CD4-positive, alpha-beta T cell treated with Interleukin-4 for 4 hours (primary cell): ENCODE data around the gene RPA1.

ENCODE experiments used
- DNase-seq: peaks from one replicate; pipeline ENCODE4 v3.0.0-alpha.2; 2020

RPA1 gene

DNA sequence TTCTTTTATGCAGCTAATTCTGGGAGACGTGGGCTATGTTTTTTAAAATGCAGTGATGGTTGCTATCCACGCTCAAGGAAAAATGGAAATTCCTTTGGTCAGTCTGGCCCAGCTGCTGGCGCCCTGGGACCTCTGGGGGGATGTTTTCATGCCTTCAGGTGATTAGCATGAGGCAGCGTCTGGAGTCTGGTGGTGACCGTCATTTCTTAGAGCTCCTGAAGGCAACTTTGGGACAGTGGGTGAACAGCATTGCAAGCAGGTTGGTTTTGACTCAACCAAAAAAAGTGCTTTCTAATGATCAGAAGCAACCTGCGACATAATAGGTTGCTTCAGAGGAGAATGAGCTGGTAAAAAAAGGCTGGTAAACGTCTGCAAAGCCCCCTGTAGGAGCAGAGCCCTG is 82.3 kb downstream of the RPA1 start:
- DNase-seq, result no peak

DNA sequence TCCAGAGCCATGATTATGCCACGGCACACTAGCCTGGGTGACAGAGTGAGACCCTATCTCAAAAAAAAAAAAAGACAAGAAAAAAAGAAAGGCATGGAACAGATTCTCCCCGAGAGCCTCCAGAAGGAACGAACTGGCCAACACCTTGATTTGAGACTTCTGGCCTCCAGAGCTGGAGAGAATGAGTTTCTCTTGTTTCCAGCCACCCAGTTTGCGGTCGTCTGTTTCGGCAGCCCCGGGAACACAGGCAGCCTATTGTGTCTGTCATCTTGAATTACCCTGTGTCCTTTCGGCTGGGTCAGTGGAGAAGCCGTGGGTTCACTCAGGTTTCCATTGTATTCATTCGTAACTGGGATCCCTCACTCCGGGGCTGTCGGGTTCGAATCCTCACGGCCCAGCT is 83.9 kb downstream of the RPA1 start:
- no peak for DNase-seq

DNA sequence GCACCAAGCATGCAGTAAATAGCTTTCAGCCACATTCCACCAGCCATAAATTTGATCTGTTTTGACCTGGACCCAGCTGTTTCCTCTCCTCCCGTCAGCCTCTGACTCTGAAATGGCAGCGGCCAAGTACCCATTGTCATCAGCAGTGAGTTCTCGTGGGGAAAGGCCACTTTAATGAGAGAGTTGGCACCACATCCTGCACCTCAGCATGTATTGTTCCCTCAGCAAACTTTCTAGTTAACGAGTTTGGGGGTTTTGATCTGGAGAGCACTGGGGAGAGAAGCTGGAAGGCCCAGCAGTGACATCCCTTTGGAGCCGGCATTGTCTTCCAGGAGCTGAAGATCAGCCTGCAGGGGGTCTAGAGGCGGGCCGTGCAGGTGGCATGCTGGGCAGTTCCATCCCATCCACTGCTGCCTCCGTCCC is 84.9 kb downstream of the RPA1 start:
- DNase-seq, result no peak

DNA sequence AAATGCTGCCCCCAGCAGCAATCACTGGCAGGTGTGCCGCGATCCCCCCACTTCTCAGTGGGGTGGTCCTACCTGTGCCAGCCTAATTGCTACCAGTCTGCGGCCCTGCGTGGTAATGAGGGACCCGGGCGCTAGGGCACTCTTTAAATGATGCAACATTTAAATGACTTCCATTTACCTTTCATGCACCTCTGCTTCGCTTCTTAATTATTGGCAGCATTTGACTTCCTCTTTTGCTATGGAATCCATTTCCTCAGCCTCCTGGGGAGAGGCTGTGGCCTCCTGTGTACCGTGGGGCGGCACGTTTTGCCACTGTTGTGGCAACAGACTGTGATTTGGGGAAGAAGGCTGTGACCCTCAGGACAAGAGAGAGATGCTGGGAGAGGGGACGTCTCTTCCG is 86.1 kb downstream of the RPA1 start:
- no peak for DNase-seq

DNA sequence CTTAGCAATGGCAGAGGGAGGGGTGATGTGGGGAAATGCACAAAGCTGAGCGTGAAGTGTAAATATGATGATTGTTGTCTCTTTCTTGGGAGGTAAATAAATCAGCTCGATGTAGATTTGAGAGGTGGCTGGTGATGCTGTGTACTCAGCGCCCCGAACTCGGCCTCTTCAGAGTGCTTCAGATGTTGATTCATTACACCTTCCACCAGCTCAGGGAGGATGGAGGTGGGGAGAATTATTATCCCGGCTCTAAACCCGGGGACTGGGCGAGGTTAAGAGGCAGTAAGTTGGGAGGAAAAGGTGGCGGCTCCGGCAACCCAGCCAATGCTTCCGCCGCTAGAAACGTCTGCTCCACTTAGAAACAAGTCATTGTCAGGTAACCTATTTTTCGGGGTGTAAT is 86.5 kb downstream of the RPA1 start:
- no peak for DNase-seq

DNA sequence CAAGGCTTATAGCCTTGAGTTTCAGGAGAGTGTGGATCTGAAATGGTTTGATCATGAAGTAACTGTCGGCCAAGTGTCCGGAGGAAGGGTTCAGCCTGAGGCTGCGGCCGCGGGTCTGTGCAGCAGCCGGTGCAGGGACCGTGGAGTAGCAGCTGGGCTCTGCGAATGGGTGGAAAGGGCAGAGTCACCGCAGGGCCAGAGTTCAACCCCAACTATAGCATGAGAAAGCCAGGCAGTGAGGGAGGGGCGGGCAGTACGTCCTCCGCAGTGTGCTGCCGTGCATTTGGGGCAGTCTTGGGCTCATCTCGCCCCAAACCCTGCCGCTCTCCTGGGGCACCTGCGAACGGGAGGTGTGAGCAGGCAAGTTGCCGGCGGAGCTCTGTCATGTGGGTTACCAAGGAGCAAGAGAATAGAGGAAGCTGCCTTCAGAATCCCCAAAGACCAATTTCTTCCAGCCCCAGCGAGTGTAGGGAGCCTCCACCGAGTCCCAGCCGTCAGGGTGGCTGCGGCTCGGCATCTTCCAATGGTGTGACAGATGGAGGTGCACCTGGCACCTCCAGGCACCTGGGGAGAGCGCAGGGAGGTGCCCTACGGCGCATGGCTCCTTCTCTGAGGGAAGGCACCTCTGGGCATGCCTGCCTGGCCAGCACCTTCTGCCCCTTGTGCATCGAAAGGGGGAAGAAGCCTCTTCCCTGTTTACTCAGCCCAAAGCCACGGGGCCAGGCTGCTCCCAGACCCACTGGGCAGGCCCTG is 87.3 kb downstream of the RPA1 start:
- DNase-seq, result no peak

DNA sequence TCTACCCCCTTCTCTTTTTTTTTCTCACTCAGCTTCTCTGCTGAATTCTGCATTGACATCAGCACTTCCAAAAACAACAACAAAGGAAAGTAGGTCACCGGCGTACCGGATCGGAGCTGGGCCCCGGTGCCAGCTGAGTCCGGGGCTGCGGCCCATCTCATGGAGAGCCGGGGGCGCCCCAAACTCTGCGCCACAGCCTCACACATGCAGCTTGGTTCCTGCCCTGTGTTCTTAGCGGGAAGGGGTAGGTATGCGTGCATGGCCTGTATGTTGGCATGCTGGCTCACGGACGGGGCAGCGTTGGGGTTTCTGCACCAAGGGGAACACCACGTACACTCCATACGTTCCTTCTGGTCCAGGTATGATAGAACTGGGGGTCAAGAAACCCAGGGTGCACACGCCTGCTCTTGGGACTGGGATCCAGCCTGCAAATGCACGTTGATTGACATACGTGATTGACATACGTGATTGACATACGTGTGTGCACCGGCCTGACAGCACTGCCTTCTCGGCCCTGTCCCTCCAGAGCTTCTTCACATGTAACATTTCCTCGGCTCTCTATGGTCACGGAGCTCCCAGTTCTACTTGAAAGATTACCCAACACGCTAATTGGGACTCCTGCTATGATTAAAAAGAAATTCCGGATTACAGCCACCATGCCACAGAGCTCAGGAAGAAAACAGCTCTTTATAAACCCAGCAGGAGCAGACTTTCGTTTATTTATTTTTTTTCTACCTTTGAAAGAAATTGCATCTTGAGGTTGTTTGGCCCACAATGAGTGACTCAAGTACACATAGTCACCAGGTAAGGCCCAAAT is 88.7 kb downstream of the RPA1 start:
- no peak for DNase-seq

DNA sequence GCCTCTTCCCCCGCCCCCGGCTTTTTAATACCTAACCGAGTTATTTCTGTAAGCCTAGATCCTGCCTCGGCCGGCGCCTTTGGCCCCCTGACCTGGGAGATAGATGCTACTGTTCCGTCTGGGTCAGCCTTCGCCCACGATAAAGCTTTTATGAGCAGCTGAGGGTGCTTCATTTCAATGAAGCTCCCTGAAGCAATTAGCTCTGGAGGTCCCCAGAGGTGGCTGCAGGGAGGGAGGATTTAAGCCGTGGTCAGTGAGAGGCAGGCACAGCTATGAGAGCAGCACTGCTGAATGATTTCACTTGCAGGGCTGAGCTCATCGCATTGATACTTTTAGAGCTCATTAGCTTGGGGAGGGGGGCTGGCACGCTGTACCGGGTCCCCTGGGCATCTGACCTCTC is 89.4 kb downstream of the RPA1 start:
- no peak for DNase-seq

DNA sequence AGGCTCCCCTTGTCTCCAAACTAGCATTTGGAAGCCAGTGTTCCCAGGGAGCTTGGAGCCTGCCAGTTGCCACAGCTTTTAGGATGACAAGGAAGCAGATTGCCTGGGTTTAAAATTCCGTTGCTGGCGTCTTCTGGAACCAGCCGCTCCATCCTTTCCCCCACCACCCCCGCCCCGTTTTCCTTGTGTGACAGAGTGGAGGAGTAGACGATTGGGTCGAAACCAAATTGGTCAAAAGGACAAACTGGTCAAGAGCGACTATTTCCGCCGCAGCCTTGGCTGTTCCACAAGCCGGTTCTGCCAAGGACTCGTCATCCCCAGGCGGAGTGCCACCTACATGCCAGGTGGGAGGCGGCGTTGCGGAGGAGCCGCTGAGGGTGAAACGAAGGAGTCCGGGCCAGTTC is 91.1 kb downstream of the RPA1 start:
- DNase-seq, result no peak

DNA sequence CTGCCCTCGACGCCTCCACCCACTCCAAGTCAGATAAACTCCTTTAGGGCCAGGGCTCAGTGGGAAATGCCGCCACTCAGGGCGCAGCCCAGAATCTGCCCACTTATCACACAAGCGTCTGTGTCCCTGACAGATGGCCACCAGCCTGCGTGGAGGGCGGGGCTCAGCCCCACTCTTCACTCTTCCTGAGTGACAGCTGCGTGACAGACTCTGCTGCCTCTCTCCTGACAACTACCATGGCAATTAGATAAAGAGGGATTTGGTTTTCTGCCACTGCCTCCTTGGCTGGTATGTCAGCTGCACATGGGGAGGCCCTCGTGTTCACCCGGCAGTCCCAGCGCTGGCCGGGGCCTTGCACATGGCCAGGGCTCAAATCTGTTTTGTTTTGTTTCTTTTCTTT is 99.2 kb downstream of the RPA1 start:
- no peak for DNase-seq

DNA sequence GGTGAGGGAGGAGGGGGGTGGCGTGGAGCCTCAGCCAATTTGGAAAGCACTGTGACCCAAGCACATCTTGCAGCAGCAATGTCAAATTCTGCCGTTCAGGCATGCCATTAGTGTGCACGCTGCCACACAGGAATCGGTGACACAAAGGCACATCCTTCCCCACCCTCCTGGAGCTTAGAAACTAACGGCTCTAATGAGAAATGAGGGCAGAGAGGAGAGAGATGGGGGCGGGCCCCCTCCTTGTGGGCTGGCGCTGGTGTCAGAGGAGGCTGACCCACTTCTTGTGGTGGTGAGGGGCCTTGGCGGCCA is 100.5 kb downstream of the RPA1 start:
- DNase-seq, result no peak

DNA sequence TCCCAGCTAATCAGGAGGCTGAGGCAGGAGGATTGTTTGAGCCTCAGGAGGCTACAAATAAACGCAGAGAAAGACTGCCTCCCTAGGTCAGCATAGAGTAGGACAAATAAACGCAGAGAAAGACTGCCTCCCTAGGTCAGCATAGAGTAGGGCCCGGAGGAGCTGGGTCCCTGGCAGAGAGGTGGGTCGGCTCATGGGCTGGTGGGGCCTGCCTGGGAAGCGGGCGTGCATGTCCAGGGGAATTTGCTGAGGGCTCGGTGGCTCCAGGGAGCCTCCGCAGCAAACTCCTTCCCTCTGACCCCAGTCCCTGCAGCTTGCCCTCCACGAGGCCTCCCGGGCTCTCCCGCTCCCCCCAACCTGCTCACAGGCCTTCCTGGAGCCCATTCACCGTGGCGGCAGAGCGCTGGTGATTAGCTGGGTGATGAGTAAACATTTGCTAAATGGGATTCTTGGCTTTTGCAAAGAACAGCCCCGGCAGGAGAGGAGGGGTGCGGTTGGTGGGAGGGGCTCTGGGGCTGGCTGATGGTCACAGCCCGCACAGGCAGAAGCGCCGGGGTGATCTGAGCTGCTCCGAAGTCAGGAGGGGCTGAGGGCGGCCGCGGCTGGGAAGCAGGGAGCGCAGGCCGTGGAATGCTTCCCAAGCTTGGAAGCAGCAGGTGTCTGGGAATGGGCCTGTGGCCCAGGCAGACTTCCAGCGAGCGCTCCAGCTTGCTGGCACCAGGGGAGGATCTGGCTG is 102.2 kb downstream of the RPA1 start:
- DNase-seq, result no peak

DNA sequence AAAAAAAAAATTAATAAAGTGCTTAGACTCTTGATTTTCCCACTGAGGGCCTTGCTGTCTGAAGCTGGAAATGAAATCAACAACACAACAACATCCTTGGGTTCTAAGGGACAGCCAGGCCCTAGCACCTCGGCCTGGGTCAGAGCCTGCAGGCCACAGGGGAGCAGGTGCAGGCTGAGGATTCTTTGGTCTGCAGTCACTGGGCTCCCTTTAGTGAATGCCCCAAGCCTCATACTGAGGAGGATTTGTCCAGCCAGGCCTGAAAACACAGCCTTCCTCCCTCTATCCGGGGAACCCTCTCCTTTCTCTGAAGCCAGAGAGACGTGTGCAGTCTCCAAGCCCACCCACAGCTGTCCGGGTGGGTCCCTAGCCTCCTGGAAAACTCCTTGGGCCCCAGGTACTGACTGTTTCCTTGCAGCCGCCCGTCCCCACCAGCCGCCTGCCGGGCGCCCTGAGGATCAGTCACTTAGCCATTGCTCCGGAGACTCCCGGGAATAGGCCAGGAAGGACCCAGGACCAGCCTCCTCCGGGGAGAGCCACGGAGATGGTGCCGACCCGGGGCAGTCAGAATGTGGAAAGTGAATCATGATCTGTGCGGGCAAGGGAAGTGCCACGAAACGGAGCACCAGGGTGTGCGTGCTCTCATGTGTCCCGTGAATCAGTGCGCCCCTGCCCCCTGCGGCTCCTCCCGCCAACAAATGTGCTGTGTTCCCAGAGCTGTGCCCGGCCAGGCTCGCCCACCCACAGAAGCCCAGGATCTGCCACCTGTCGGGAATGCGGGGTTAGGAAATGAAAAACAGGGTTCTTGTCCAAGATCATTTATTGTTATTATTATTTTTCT is 104.3 kb downstream of the RPA1 start:
- no peak for DNase-seq

DNA sequence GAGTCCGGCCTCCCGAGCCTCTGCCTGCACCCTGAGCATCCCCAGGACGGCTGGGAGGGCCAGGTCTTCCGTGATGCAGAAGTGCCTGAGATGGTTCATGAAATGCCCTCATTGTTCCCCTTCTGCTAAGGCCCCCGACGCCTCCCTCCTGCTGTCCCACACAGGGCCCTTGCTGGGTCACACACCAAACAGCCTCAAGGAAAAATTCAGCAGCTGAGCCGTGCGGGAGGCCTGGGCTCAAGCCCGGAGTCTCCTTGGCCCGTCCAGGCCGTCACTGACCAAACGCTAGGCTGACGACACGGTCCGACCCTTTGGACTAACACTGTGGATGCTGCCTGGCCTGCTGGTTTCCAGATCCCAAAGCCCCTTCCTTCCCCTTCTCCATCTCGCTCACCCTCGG is 105.1 kb downstream of the RPA1 start:
- DNase-seq, result no peak

DNA sequence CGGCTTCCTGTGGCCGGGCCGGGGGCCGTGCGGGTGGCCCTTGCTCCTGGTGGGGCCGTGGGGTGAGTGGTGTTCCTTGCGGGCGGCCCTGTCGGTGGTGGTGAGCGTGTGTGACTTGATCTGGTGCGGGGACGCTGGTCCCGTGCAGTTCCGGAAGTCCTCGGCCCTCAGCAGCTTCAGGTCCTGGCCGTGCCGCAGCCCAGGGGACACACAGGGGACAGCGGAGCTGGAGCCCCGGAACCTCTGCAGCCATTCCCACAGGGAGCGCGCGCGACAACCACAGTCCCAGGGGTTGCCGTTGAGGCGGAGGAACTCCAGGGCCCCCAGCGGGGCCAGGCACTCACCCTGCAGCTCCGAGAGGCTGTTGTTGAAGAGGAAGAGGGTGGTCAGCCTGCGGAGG is 107.0 kb downstream of the RPA1 start:
- no peak for DNase-seq

DNA sequence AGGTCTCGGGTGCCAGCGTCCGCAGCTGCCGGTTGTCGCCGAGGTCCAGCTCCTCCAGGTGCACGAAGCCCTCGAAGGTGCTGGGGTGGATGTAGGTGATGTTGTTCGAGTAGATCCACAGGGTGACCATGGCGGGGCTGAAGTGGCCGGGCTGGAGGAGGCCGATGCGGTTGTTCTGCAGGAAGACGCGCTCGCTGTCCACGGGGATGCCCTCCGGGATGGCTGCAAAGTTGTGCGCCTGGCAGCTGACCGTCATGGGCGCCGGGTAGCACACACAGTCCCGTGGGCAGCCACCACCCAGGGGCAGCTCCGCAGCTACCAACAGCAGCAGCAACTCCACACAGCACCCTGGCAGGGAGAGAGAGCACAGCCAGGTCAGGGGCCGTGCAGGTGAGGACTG is 107.7 kb downstream of the RPA1 start:
- no peak for DNase-seq

DNA sequence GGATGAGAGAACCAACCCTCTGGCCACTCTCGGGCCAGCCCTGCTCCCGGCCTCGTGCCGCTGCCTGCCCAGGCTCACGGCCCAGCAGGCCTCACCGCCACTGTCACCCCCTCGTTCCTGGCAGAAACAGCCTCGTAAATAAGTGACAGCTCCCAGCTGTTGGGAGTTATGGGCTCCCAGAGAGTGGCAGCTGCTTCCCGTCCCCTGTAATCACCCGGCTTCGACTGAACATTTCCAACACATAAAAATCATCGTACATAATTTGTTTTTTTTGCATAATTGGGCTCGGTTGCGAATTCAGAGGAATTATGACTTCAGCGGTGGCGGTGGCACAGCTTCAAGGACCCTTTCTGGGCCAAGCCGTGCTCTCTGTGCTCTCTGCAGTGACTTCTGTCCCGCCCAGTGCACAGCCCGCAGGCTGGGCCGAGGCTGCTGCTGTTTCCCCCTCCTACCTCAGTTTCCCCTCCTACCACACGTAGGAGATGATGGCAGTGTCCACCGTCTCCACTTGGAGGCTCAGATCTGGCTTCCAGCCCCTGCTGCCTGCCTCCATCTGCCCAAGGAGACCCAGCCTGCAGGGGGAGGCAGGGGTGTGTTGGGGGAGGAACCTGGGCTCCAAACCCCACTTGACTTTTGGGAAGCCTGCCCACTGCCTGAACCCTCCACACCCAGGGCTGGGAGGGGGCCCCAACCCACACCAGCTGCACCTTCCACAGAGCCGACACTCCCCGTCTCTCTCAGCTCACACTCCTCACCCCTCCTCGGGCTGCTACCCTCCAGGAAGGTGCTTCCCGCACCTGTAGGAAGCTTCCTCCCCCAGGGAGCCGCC is 110.4 kb downstream of the RPA1 start:
- no peak for DNase-seq

DNA sequence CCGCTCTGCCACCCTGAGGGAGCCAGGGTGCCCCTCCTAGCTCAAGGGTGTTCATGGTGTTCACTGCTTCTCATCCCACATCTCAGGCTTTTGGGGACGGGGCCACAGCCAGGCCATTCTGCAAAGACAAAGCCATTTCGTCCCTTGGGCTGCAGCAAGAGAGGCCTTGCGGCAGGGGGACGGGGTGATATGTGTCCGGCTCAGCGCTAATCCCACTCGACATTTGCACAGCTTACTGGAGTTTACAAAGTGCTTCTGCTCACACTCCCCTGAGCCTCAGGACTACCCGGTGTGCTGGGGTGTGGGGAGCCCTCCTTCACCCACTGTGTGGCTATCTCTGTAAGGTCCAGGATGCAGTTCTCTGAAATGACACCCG is 111.0 kb downstream of the RPA1 start:
- no peak for DNase-seq

DNA sequence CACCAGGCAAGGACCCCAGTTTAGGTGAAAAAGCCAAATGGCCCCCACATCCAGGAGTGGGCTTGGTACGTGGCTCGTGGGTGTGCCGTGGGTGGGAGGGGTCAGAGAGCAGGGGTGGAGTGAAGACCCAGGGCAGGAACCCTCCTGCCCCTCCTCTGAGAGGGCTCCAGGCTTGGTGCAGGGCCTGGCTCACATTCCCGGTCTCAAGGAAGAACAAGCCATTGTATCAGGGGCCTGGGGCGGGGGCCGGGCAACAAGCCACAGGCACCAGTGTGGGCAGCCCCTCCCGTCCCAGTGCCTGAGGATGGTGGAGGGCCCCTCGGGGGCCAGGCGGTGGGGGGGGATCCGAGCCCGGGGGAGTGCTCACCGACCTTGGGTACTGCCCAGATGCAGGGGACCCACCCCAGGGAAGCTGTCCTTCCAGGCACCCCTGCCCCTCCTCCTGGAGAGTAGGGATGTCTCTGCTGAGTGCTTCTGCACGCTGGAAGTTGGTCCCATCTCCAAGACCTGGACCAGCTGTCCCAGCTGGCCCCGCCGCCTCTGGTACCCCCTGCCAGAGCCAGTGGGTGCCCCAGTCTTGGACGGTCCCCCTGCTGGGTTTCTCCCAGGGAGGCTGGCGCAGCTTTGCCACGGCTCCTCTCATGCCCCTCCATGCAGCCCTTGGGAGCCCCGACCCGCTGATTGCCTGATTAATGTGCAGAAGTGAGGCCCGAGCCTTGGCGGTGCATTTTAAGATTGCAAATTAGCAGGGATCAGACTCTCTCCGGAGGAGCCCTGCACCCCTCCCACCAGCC is 111.7 kb downstream of the RPA1 start:
- DNase-seq, result no peak

DNA sequence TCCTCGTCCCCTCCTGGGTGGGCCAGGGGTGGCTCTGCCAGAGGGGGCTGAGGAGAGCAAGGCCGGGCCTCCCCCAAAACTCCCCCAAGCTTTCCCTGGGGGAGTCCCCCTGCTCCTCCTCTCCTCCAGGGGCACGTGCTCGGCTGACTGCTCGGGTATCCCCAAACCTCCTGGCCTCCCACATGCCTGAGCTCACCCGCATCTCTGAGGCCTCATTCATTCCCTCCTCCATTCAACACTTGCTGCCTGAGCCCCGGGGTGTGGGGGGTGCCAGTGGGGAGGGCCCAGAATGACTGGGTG is 112.2 kb downstream of the RPA1 start:
- DNase-seq, result no peak

DNA sequence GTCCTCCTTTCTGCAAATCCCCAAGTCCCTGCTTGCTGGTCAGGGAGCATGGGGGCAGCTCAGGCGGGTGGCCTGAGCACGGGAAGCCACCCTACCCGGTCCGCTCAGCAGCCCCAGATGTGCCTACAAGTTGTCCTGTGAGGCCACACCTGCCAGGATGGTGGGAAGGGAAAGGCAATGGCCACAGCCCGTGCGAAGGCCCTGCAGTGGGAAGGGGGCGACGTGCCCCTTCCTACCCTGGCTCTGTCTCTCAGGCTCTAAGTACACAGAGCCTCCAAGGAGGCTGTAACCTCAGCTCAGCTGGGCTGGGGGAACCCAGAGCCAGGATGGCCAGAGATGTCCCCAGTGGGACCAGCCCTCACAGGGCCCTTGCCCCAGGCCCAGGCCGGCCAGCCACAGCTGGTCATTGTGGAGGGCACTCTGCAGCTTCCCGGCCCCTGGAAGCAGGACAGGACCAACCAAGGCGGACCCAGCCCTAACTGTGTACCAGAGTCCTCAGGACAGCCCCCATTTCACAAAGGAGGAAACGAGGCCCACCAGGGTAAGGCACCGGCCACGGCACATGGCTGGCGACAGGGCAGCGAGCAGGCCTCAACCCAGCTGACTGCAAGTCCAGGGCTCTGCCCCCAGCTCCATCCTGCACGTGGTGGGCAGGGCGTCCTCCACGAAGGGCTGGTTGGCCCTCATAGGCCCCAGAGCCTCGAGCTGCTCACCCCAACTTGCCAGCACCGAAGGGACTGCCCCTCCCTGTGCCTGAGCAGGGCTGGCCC is 113.0 kb downstream of the RPA1 start:
- DNase-seq, result no peak
